ENCODE measurements around the gene PKMYT1.
A peak's percentile ranks its signal among the peaks of the same experiment; 100 is the strongest.
"Not testable (repeated sequence)": the region's sequence is repeated elsewhere in the genome, so short reads cannot be mapped to it uniquely, and the experiment has no call there.

PKMYT1 gene

DNA sequence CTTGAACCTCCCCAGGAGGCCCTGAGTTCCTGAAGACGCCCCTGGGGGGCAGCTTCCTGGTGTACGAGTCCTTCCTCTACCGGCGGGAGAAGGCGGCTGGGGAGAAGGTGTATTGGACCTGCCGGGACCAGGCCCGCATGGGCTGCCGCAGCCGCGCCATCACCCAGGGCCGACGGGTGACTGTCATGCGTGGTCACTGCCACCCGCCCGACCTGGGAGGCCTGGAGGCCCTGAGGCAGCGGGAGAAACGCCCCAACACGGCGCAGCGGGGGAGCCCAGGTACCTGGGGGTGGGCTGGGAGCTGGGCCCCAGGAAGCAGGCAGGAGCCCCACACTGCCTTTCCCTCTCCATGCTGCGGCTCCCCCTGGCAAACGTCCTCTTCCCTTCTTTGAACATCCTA is 46.5 kb downstream of the PKMYT1 start:
- no peak for DNase-seq (ENCODE audit: low spot score)

DNA sequence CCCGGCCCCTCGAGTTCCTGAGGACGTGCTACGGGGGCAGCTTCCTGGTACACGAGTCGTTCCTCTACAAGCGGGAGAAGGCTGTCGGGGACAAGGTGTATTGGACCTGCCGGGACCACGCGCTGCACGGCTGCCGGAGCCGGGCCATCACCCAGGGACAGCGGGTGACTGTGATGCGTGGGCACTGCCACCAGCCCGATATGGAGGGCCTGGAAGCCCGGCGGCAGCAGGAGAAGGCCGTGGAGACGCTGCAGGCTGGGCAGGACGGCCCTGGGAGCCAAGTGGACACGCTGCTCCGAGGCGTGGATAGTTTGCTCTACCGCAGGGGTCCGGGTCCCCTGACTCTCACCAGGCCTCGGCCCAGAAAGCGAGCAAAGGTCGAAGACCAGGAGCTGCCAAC is 47.1 kb downstream of the PKMYT1 start:
- DNase-seq (ENCODE audit: low spot score) = no peak

DNA sequence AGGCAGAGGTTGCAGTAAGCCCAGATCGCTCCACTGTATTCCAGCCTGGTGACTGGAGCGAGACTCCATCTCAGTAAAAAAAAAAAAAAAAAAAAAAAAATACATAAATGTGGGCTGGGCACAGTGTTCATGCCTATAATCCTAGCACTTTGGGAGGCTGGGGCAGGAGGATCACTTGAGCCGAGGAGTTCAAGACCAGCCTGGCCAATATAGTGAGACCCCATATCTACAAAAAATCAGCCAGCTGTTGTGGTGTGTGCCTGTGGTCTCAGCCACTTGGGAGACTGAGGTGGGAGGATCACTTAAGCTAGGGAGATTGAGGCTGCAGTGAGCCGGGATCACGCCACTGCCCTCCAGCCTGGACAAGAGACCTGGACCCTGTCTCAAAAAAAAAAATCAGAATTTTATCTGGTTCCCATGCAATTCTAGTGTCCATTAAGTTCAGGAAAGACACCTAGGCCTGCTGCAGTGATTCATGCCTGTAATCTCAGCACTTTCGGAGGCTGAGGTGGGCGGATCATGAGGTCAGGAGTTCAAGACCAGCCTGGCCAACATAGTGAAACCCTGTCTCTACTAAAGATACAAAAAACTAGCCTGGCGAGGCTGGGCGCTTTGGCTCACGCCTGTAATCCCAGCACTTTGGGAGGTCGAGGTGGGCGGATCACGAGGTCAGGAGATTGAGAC is 48.9 kb downstream of the PKMYT1 start:
- DNase-seq (ENCODE audit: low spot score) = not testable (repeated sequence)

DNA sequence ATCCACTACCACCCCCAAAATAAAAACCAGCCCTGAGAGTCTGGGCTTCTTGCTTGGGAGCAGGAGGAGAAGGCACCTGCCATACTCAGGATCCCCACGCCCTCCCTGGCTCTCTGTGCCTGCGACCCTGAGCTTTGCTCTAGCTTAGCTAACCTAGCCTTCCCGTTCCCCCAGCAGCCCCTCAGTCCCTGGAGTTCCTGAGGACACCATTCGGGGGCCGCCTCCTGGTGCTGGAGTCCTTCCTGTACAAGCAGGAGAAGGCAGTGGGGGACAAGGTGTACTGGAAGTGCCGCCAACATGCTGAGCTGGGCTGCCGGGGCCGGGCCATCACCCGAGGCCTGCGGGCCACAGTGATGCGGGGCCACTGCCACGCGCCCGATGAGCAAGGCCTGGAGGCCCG is 50.0 kb downstream of the PKMYT1 start:
- DNase-seq (ENCODE audit: low spot score) = no peak

DNA sequence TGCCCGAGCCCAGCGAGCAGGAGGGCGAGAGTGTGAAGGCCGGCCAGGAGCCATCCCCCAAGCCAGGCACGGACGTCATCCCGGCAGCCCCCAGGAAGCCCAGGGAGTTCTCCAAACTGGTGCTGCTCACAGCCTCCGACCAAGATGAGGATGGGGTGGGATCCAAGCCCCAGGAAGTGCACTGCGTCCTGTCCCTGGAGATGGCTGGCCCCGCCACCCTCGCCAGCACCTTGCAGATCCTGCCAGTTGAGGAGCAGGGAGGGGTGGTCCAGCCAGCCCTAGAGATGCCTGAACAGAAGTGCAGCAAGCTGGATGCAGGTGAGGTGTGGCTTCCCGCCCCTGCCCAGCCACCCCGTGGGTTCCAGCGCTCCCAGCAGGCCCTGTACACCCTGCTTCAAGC is 50.6 kb downstream of the PKMYT1 start:
- no peak for DNase-seq (ENCODE audit: low spot score)

DNA sequence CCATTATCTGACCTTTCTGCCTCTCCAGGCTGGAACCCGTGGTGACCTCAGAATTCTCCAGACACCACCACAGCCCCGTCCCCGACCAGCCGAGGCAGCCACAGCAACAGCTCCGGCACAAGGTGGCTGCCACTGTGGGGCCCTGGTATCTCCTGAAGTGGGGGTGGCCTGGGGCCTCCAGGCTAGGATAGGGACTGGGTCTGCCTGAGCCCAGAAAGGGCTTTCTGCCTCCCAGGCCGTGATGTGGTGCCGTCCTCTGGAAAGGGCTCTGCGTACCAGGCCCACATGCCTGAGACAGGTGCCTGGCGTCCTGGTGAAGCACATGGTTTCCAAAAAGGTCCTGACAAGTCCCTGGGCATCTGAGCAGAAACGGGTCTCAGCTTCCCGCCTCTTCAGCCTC is 51.5 kb downstream of the PKMYT1 start:
- no peak for DNase-seq (ENCODE audit: low spot score)

DNA sequence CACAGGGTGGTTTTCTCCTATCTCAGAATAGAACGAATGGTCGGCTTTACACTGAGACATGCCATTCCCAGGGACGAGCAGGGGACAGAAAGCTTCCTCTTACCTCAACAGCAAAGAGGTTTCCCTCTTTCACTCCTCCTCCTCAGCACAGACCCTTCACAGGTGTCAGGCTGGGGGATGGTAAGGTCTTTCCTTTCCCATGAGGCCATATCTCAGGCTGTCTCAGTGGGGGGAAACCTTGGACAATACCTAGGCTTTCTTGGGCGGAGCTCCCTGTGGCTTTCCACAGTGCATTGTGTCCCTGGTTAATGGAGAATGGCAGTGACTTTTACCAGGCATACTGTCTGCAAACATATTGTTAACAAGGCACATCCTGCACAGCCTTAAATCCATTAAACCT is 52.1 kb downstream of the PKMYT1 start:
- not testable (repeated sequence) for DNase-seq (ENCODE audit: low spot score)

DNA sequence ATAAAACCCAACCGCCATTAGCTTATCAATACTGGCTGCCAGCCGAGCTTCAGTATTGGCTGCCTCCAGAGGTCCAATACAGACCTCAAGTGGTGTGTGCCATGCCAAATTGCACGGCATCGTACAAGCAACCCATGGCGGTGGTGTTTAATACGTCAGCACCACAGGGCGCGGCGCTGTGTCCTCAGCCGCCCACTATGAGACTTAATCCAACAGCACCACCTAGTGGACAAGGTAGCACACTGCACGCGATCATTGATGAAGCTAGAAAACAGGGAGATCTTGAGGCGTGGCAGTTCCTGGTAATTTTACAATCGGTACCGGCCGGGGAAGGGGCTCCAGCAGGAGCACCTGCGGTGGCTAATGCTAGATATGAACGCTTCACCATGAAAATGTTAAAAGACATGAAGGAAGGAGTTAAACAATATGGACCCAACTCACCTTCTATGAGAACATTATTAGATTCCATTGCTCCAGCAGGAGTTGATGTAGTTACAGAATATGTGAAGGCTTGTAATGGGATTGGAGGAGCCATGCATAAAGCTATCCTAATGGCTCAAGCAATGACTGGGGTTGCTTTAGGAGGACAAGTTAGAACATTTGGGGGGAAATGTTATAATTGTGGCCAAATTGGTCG is 53.1 kb downstream of the PKMYT1 start:
- peak; percentile 86 for DNase-seq (ENCODE audit: low spot score)

DNA sequence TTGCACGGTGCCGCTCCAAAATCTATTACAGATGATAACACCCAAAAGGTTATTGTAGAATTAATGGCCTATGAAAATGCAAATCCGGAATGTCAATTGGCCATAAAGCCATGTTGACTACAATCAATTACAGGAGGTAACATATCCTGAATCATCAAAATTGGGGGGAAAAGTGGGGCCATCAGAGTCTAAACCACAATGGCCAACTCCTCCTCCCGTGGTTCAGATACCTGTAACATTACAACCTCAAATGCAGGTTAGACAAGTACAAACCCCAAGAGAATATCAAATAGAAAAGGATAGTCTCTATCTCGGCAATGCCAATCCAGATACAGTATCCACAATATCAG is 53.6 kb downstream of the PKMYT1 start:
- DNase-seq (ENCODE audit: low spot score) = no peak

DNA sequence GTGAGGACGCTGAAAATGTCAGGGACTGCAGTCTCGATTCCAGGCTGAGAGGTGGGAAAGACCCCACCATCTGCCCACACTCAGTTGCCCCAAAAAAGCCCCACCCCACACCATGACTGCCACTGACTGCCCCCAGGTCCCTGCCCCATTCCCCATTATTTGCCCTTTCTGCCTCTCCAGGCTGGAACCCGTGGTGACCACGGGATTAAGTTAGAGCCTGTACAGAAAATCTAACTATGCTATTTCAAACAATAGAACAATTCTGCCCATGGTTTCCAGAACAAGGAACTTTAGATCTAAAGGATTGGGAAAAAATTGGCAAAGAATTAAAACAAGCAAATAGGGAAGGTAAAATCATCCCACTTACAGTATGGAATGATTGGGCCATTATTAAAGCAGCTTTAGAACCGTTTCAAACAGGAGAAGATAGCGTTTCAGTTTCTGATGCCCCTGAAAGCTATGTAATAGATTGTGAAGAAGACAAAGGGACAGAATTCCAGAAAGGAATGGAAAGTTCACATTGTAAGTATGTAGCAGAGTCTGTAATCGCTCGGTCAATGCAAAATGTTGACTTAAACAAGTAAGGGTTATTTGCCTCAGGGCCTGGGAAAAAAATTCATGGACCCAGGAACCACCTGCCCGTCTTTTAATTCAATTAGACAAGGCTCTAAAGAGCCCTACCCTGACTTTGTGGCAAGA is 54.1 kb downstream of the PKMYT1 start:
- no peak for DNase-seq (ENCODE audit: low spot score)

DNA sequence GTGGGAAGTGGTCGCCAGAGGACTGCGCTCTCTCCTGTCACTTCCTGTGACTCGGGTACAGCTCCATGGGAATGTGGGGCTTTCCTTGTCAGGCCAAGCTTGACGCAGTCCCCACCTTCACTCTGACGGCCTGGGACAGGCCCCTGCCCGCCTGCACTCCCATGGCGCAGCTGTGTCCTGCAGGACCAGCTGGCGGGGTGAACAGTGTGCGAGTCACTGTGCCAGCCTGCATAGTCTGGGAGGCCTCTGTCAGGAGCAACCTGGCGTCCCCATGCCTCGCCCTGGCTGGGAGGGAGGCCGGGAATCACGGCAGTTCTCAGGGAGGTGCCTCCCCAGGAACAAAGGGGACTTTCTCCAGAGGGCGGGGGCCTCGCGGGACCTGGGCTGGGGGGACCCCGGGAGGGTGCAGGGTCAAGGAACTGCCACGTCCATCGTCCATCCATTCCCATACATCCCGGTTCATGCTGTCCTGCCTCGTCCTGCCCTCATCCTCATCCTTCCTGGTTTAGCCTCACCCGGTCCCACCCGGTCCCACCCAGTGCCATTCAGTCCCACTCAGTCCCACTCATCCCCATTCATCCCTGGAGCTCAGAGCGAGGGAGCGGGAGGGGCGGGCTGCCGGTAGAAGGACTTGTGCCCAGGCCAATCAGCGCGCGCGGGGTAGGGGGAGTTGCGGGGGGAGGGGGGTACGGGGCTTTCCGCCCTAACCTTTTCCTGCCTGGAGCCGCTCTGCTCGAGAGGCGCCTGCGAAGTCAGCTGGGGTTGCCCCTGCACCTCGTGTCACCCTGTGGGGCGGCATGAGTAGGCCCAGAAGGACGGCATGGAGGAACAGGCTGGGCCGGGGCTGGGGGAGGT is 55.1 kb downstream of the PKMYT1 start:
- DNase-seq (ENCODE audit: low spot score) = no peak

DNA sequence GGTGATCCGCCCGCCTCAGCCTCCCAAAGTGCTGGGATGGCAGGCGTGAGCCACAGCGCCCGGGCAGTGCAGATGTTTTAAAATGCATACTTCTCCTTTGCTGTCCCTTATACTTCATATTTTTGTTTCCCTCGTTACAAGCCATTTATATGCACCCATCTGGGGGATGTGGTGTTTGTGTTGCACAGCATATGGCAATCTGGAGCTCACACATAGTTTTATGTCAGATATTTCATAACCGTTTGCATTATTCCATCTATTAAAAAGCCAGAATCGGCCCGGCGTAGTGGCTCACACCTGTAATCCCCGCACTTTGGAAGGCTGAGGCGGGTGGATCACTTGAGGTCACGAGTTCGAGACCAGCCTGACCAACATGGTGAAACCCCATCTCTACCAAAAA is 56.8 kb downstream of the PKMYT1 start:
- no peak for DNase-seq (ENCODE audit: low spot score)

Measured in D341Med (cell line).